H1 (cell line): Measurements from ENCODE around the gene ZSCAN5A. TPM values are rescaled to one million over a fixed set of nuclear protein-coding genes. Genes with fewer than 3 reads are reported as not detected.

Source experiments
- CTCF ChIA-PET: fragments of 300-600 bp; sonication (Branson Sonifier 250); formaldehyde crosslinking; loops from one replicate; lab custom pipeline; 2021; ENCODE audit not compliant: partially characterized antibody; lab: Charles Lee
- POLR2A ChIA-PET: fragments of 300-600 bp; sonication (Branson Sonifier 250); formaldehyde crosslinking; loops from one replicate; lab custom pipeline; 2021; ENCODE audit warnings: inconsistent platforms; ENCODE audit not compliant: partially characterized antibody; lab: Charles Lee
- DNase-seq, 2 experiments: peaks; one replicate each; pipeline versions ENCODE4 v3.0.0 to v3.0.0-alpha.2; 2010 to 2022; ENCODE audit warnings: low spot score in 2 of 2, low read depth in 1 of 2, mixed read lengths in 1 of 2
- FAIRE-seq: peaks from 2 replicates; lab custom pipeline; 2011; peaks lifted over from hg19 to GRCh38; lab: Jason Lieb, UNC
- H2AFZ ChIP-seq: 2 replicates; pipeline ENCODE4 v1.8.1; 2012; ENCODE audit warnings: low read length, inconsistent platforms
- H2AK5ac ChIP-seq: 2 replicates; pipeline ENCODE4 v1.6.1; 2013; ENCODE audit warnings: low read depth, low read length
- H2BK120ac ChIP-seq: replicated peaks from 2 replicates; pipeline ENCODE3; 2013; ENCODE audit warnings: low read depth, low read length, inconsistent platforms
- H2BK12ac ChIP-seq: 2 replicates; pipeline ENCODE4 v1.6.1; 2013; ENCODE audit warnings: low read depth, low read length
- H2BK15ac ChIP-seq: 2 replicates; pipeline ENCODE4 v1.6.1; 2013; ENCODE audit warnings: low read length
- H2BK20ac ChIP-seq: 2 replicates; pipeline ENCODE4 v1.6.1; 2013; ENCODE audit warnings: low read length
- H2BK5ac ChIP-seq: 2 replicates; pipeline ENCODE4 v1.6.1; 2013; ENCODE audit warnings: low read depth, low read length
- H3K14ac ChIP-seq: 2 replicates; pipeline ENCODE4 v1.6.1; 2013; ENCODE audit warnings: inconsistent platforms; ENCODE audit not compliant: insufficient read length
- H3K18ac ChIP-seq: 2 replicates; pipeline ENCODE4 v1.6.1; 2013; ENCODE audit warnings: low read length; ENCODE audit errors: extremely low read depth
- H3K23ac ChIP-seq: 2 replicates; pipeline ENCODE4 v1.6.1; 2013; ENCODE audit warnings: inconsistent platforms; ENCODE audit not compliant: insufficient read length
- H3K23me2 ChIP-seq: 2 replicates; pipeline ENCODE4 v1.6.1; 2013; ENCODE audit warnings: low read depth, low read length
- H3K27ac ChIP-seq: 2 replicates; pipeline ENCODE4 v1.6.1; 2011; ENCODE audit warnings: low read depth, low read length, inconsistent platforms
- H3K27me3 ChIP-seq, 4 experiments: replicated peaks in 1 of 4; 1 replicate in 1 of 4; 2 replicates in 3 of 4; pipeline versions ENCODE4 v1.6.1 to v1.8.1; 2011 to 2013; ENCODE audit warnings: low read length in 3 of 4, mild to moderate bottlenecking in 3 of 4, inconsistent platforms in 2 of 4, mixed read lengths in 2 of 4, moderate library complexity in 1 of 4; ENCODE audit not compliant: control insufficient read depth in 3 of 4, insufficient read depth in 3 of 4; ENCODE audit errors: extremely low read depth in 1 of 4
- H3K36me3 ChIP-seq, 4 experiments: 2 replicates each; pipeline versions ENCODE4 v1.6.1 to v1.8.1; 2011 to 2013; ENCODE audit warnings: mild to moderate bottlenecking in 4 of 4, low read length in 3 of 4, moderate library complexity in 2 of 4, control low read depth in 1 of 4, inconsistent platforms in 1 of 4; ENCODE audit not compliant: insufficient read depth in 4 of 4, control insufficient read depth in 2 of 4
- H3K4ac ChIP-seq: replicated peaks from 2 replicates; pipeline ENCODE3; 2013; ENCODE audit warnings: low read length, low read depth, mixed read lengths, inconsistent platforms; ENCODE audit not compliant: insufficient read length
- H3K4me1 ChIP-seq, 4 experiments: replicated peaks in 1 of 4; 1 replicate in 1 of 4; 2 replicates in 3 of 4; pipeline versions ENCODE4 v1.6.1 to v1.8.1; 2011 to 2013; ENCODE audit warnings: low read length in 3 of 4, inconsistent platforms in 2 of 4, mixed read lengths in 1 of 4; ENCODE audit not compliant: insufficient read depth in 4 of 4, control insufficient read depth in 3 of 4
- H3K4me2 ChIP-seq, 2 experiments: 2 replicates each; pipeline versions ENCODE4 v1.6.1 to v1.8.1; 2011 to 2013; ENCODE audit warnings: low read depth in 2 of 2, low read length in 2 of 2, control low read depth in 1 of 2, inconsistent platforms in 1 of 2, mild to moderate bottlenecking in 1 of 2; ENCODE audit not compliant: insufficient read depth in 1 of 2
- H3K4me3 ChIP-seq, 4 experiments: fragments of 200-600, 300-600 bp in 1 of 4; sonication (generic), shearing (Covaris generic), sonication (Bioruptor Twin) in 1 of 4; 2 replicates each; pipeline versions ENCODE4 v1.5.1 to v1.8.1; 2011 to 2016; ENCODE audit warnings: low read length in 4 of 4, low read depth in 3 of 4, control low read depth in 2 of 4, inconsistent platforms in 2 of 4, mild to moderate bottlenecking in 2 of 4, mixed read lengths in 1 of 4, moderate library complexity in 1 of 4; ENCODE audit not compliant: insufficient read depth in 2 of 4; ENCODE audit errors: extremely low read depth in 1 of 4
- H3K56ac ChIP-seq: replicated peaks from 2 replicates; pipeline ENCODE3; 2013; ENCODE audit warnings: low read depth, mild to moderate bottlenecking, mixed read lengths, low read length, inconsistent platforms; ENCODE audit not compliant: insufficient read length
- H3K79me1 ChIP-seq: 2 replicates; pipeline ENCODE4 v1.6.1; 2013; ENCODE audit warnings: low read depth, low read length, control low read depth
- H3K79me2 ChIP-seq, 2 experiments: 2 replicates each; pipeline versions ENCODE4 v1.6.1 to v1.8.1; 2012 to 2013; ENCODE audit warnings: low read length in 2 of 2, mild to moderate bottlenecking in 2 of 2, inconsistent platforms in 1 of 2; ENCODE audit not compliant: insufficient read depth in 2 of 2, control insufficient read depth in 1 of 2
- H3K9ac ChIP-seq, 4 experiments: replicated peaks in 1 of 4; 1 replicate in 1 of 4; 2 replicates in 3 of 4; pipeline versions ENCODE4 v1.6.1 to v1.8.1; 2011 to 2013; ENCODE audit warnings: low read depth in 3 of 4, low read length in 3 of 4, control low read depth in 2 of 4, mild to moderate bottlenecking in 2 of 4, moderate library complexity in 2 of 4, inconsistent platforms in 1 of 4; ENCODE audit errors: extremely low read depth in 1 of 4
- H3K9me3 ChIP-seq, 2 experiments: 2 replicates each; pipeline versions ENCODE4 v1.6.1 to v1.8.1; 2012 to 2013; ENCODE audit warnings: mild to moderate bottlenecking in 2 of 2, moderate library complexity in 2 of 2, control low read depth in 1 of 2, inconsistent platforms in 1 of 2, low read depth in 1 of 2, low read length in 1 of 2, mixed read lengths in 1 of 2; ENCODE audit not compliant: insufficient read depth in 2 of 2
- H4K20me1 ChIP-seq, 2 experiments: replicated peaks in 1 of 2; 2 replicates each; pipeline versions ENCODE3 to v1.8.1; 2011 to 2013; ENCODE audit warnings: inconsistent platforms in 2 of 2, low read length in 2 of 2, mild to moderate bottlenecking in 1 of 2; ENCODE audit not compliant: insufficient read depth in 2 of 2, control insufficient read depth in 1 of 2
- H4K5ac ChIP-seq: 2 replicates; pipeline ENCODE4 v1.6.1; 2013; ENCODE audit warnings: low read length, low read depth, mixed read lengths, inconsistent platforms; ENCODE audit not compliant: insufficient read length
- H4K8ac ChIP-seq: 2 replicates; pipeline ENCODE4 v1.8.0; 2013; ENCODE audit warnings: mild to moderate bottlenecking, moderate library complexity, low read length, inconsistent platforms; ENCODE audit not compliant: insufficient read depth; ENCODE audit errors: extremely low read depth
- H4K91ac ChIP-seq: replicated peaks from 2 replicates; pipeline ENCODE3; 2013; ENCODE audit warnings: low read length, mixed read lengths, inconsistent platforms; ENCODE audit not compliant: insufficient read length
- EZH2 ChIP-seq: fragments of 200-600 bp; sonication (generic); IDR thresholded peaks from 2 replicates; pipeline ENCODE4 v1.7.1; 2012; ENCODE audit warnings: low read depth, mild to moderate bottlenecking, moderate library complexity, low read length, inconsistent platforms; ENCODE audit not compliant: severe bottlenecking
- NANOG ChIP-seq: IDR thresholded peaks from 2 replicates; pipeline ENCODE4 v1.6.1; 2011; ENCODE audit warnings: low read length, low read depth, mild to moderate bottlenecking, inconsistent platforms; ENCODE audit not compliant: insufficient read depth, poor library complexity, severe bottlenecking
- WGBS, 2 experiments: shearing (Covaris generic) in 1 of 2; methylation state at CpG; one replicate each; pipeline versions ENCODE4 v1.1.6 to v1.1.7; 2013 to 2015; ENCODE audit warnings: low lambda C conversion rate in 2 of 2, mixed read lengths in 2 of 2, inconsistent platforms in 1 of 2, low coverage in 1 of 2, missing lambda C conversion rate in 1 of 2; ENCODE audit not compliant: insufficient replicate concordance in 2 of 2, insufficient coverage in 1 of 2, insufficient read length in 1 of 2; ENCODE audit errors: extremely low coverage in 1 of 2, missing lambda C conversion rate in 1 of 2; 5-methylcytosine and 5-hydroxymethylcytosine counted together
- polyA plus RNA-seq, 7 experiments: library from polyadenylated mRNA; depleted of rRNA in 3 of 7; stranded (reverse) in 5 of 7; unstranded in 2 of 7; fragments of >200 nt in 5 of 7; fragments of 200-250 nt in 2 of 7; gene quantifications; 1 replicate in 5 of 7; 2 replicates in 1 of 7; 4 replicates in 1 of 7; pipeline versions ENCODE4 v1.2.1 to v1.2.3, GENCODE V29; 2011 to 2013; ENCODE audit warnings: missing spikeins in 2 of 7, mixed read lengths in 2 of 7
- total RNA-seq: library from RNA; stranded (reverse); fragmentation: NEBNext Ultra II Directional; extraction: Animal tissue kit (Norgen Biotek cat#: 25700); gene quantifications from 2 replicates; pipeline ENCODE4 v1.2.1, GENCODE V29; 2021

The ZSCAN5A gene
- total and polyA plus RNA-seq, 2 of the 8 experiments (the other 6 are each of a cell fraction or from before 2014, with no cell fraction given) = 8.6 to 11.0 TPM

DNA sequence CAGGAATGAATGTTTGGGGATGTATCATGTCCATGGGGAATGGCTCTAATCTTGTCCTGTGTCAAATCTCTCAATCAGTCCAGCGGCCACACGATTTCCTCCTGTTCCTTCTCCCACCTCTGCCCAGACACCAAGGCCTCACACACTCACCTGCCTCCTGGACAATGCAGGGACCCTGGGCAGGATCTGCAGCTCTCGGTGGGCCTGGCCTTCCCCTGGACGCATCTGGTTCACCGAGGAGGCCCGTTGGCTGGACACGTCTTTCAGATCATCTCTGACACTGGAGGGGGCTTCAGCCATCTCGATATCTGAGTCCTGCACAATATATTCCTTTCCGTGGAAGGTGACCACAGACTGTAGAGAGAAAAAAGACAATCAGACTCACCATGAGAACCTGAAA, 91.2 kb downstream of the ZSCAN5A start:
- no peaks in the 10 kb centered on the region for H3K4me1 ChIP-seq
- no peak overlapping the region for H3K4me2 ChIP-seq
- H4K8ac ChIP-seq = no peak overlapping the region
- no peak overlapping the region for H3K4me3 ChIP-seq
- no peak overlapping the region for H2BK120ac ChIP-seq
- no peak overlapping the region for H3K14ac ChIP-seq
- no peak for TF ChIP-seq EZH2
- no peak for TF ChIP-seq NANOG
- TF ChIP-seq, all 59 proteins: peak for 0
- Histone ChIP-seq H3K36me3 (no peaks in the 10 kb centered on the region), H3K27ac (no peak overlapping the region), H2AK5ac (no peak overlapping the region), H2BK20ac (no peak overlapping the region), H3K9me3 (no peaks in the 10 kb centered on the region), H3K23me2 (0 out of 2 replicates have a peak, but pooled peaks cover 2% of the 10 kb centered on the region), H3K23ac (no peak overlapping the region), H4K20me1 (peaks cover 0 to 2% of the 10 kb centered on the region in 2 experiments), H4K91ac (no peak overlapping the region), H3K79me1 (no peaks in the 10 kb centered on the region), H3K27me3 (no peaks in the 10 kb centered on the region), H2AFZ (no peak overlapping the region), H3K4ac (no peak overlapping the region), H4K5ac (no peak overlapping the region), H3K18ac (no peak overlapping the region), H2BK5ac (no peak overlapping the region), H2BK15ac (no peak overlapping the region), H3K79me2 (no peaks in the 10 kb centered on the region), H3K56ac (no peak overlapping the region), H2BK12ac (no peak overlapping the region), H3K9ac (no peak overlapping the region)
- no peak for DNase-seq
- POLR2A ChIA-PET = no interaction called here
- FAIRE-seq = no peak
- 86% methylated on average over 9 of the region's 9 CpGs; no CpG with 5 or more reads in 1 of the 2 experiments for WGBS, 2 experiments
- CTCF ChIA-PET = interaction anchor here (0.8 to 4.9 kb wide), 17 partner anchors 9 to 157 kb away, joined by 3 to 31 read pairs (median 4); no protein-coding TSS in a partner anchor
